Breast epithelium (tissue), 4 donors: ENCODE results near the gene TRIM68. TPM values are rescaled to one million over a fixed set of nuclear protein-coding genes. Genes with fewer than 3 reads are reported as not detected.

Experiments
- DNase-seq, 2 donors: peaks; one replicate each; pipeline ENCODE4 v3.0.0-alpha.2; 2019; ENCODE audit warnings: low spot score in 2 of 2
- H3K27ac ChIP-seq, 2 donors: fragments of 200-600 bp; sonication (generic) in 1 of 2; one replicate each; pipeline ENCODE4 v1.5.1; 2016 to 2019; ENCODE audit warnings: mild to moderate bottlenecking in 1 of 2
- H3K27me3 ChIP-seq, 2 donors: fragments of 200-600 bp; sonication (generic) in 1 of 2; one replicate each; pipeline versions ENCODE4 v1.5.1 to v1.6.0; 2017 to 2019; ENCODE audit warnings: control low read depth in 1 of 2, mild to moderate bottlenecking in 1 of 2
- H3K36me3 ChIP-seq: fragments of 200-600 bp; one replicate; pipeline ENCODE4 v1.5.1; 2019
- H3K4me1 ChIP-seq, 2 donors: fragments of 200-600 bp; sonication (generic); one replicate each; pipeline ENCODE4 v1.5.1; 2016 to 2019; ENCODE audit warnings: control low read depth in 1 of 2
- H3K4me3 ChIP-seq, 3 donors: fragments of 200-600 bp; sonication (generic); 1 replicate in 2 of 3; 2 replicates in 1 of 3; pipeline ENCODE4 v1.5.1; 2016 to 2019; ENCODE audit warnings: mild to moderate bottlenecking in 3 of 3, moderate library complexity in 2 of 3
- H3K9me3 ChIP-seq, 2 donors: fragments of 200-600 bp; sonication (generic) in 1 of 2; one replicate each; pipeline ENCODE4 v1.5.1; 2016 to 2019; ENCODE audit warnings: control low read depth in 1 of 2
- POLR2A ChIP-seq: fragments of 450-650 bp; IDR thresholded peaks from one replicate; pipeline ENCODE4 v1.6.1; 2016; ENCODE audit warnings: antibody characterized with exemption, mild to moderate bottlenecking, moderate library complexity
- POLR2AphosphoS5 ChIP-seq, 3 donors: sonication (generic); formaldehyde crosslinking; IDR thresholded peaks; one replicate each; pipeline ENCODE4 v1.6.1; 2017; ENCODE audit warnings: antibody characterized with exemption in 3 of 3
- intact Hi-C: fragments of 100-400 bp; cut with DNase I; formaldehyde crosslinking; loops from one replicate; pipeline ENCODE4 v1.15.1; 2023; ENCODE audit warnings: low total_unique reads
- total RNA-seq, 3 donors: library from RNA; depleted of rRNA; stranded (reverse); fragments of >200 nt; gene quantifications; one replicate each; pipeline ENCODE4 v1.1.0, GENCODE V29; 2016
- TF ChIP-seq, protein P1 (sequence below), 3 donors: fragments of 450-650 bp; IDR thresholded peaks; one replicate each; pipeline ENCODE4 v1.5.1; 2016 to 2017; ENCODE audit warnings: antibody characterized with exemption in 3 of 3, mild to moderate bottlenecking in 3 of 3, moderate library complexity in 3 of 3

The TRIM68 gene, protein sequence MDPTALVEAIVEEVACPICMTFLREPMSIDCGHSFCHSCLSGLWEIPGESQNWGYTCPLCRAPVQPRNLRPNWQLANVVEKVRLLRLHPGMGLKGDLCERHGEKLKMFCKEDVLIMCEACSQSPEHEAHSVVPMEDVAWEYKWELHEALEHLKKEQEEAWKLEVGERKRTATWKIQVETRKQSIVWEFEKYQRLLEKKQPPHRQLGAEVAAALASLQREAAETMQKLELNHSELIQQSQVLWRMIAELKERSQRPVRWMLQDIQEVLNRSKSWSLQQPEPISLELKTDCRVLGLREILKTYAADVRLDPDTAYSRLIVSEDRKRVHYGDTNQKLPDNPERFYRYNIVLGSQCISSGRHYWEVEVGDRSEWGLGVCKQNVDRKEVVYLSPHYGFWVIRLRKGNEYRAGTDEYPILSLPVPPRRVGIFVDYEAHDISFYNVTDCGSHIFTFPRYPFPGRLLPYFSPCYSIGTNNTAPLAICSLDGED
- 10 to 100 TPM; 12.6 to 30.0 (median 19.3) TPM for total RNA-seq

DNA sequence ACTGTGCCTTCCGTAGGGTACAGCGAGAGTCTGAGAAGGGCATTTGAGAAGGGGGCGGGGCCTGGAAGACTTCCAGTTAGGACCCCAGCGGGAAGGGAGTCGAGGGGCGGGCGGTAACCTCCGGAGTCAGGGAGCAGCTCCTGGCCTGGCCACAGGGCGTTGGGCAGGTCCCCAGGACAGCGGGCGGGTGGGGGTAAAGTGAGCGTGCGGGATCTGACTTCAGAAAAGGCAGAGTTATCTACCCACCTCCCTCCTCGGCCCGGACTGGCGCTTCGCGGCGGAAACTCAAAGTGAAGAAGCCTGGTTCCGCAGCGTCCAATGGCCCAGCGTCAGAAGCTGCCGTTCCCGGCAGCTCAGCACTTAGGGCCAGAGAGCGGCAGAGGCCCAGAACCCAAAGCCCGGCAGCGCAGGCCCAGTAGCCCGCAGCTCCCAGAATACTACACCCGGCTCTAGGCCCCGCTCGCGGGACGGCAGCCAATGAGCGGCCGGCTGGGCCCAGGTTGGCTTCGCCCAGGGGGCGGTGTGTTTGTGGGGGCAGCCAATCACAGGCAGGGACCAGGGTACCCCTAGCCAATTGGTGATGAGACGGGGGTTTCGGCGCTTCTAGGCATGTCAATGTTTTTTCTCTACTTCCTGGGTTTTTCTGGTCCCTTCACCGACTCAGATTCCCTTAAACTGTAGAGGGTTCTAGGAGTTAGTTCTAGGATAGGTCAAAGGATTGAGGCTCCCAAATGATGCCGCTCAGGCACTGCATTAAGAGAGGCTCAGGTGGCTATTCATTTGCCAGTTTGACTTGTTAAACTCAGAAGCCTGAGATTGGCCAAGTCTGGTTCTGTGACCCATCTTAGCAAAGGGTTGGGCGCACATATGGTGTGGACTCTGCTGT, at the start of gene TRIM68:
Gene TRIM68, minus strand, starts transcription at position 451 of the 886 bp plus-strand sequence. CDS start 2,727 bp downstream, outside the sequence.
- H3K4me3 ChIP-seq = peak within 1 kb of the TSS; percentile 59 to 76 (median 69)
- DNase-seq = peak; percentile 93
- H3K27ac ChIP-seq = peak within 1 kb of the TSS; percentile 88 to 89
- no peaks in the 10 kb centered on the region for H3K36me3 ChIP-seq
- H3K4me1 ChIP-seq = no peaks in the 10 kb centered on the region
- intact Hi-C loops = no loop called here
- H3K9me3 ChIP-seq = no peaks in the 10 kb centered on the region
- TF ChIP-seq, protein P1, sequence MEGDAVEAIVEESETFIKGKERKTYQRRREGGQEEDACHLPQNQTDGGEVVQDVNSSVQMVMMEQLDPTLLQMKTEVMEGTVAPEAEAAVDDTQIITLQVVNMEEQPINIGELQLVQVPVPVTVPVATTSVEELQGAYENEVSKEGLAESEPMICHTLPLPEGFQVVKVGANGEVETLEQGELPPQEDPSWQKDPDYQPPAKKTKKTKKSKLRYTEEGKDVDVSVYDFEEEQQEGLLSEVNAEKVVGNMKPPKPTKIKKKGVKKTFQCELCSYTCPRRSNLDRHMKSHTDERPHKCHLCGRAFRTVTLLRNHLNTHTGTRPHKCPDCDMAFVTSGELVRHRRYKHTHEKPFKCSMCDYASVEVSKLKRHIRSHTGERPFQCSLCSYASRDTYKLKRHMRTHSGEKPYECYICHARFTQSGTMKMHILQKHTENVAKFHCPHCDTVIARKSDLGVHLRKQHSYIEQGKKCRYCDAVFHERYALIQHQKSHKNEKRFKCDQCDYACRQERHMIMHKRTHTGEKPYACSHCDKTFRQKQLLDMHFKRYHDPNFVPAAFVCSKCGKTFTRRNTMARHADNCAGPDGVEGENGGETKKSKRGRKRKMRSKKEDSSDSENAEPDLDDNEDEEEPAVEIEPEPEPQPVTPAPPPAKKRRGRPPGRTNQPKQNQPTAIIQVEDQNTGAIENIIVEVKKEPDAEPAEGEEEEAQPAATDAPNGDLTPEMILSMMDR (IDR thresholded peaks at IDR 0.05) = no peak
- TF ChIP-seq POLR2A = peak; percentile 59
- TF ChIP-seq POLR2AphosphoS5 (IDR thresholded peaks at IDR 0.05) = peak in 2 of 3 donors; percentile 36 to 51
- H3K27me3 ChIP-seq = no peaks in the 10 kb centered on the region

DNA sequence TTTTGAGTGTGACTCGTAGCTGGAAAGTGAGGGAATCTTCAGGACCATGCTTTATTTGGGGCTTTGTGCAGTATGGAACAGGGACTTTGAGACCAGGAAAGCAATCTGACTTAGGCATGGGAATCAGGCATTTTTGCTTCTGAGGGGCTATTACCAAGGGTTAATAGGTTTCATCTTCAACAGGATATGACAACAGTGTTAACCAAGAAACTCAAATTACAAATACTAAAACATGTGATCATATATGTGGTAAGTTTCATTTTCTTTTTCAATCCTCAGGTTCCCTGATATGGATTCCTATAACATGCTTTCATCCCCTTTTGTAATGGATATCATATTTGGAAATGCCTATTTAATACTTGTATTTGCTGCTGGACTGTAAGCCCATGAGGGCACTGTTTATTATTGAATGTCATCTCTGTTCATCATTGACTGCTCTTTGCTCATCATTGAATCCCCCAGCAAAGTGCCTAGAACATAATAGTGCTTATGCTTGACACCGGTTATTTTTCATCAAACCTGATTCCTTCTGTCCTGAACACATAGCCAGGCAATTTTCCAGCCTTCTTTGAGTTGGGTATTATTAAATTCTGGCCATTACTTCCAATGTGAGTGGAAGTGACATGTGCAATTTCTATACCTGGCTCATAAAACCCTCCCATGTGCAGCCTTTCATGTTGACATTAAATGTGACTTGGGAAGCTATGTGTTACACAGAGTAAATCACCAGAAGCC, 46.8 kb upstream of the TRIM68 start:
- Histone ChIP-seq H3K27me3 (no peaks in the 10 kb centered on the region), H3K9me3 (no peaks in the 10 kb centered on the region)

DNA sequence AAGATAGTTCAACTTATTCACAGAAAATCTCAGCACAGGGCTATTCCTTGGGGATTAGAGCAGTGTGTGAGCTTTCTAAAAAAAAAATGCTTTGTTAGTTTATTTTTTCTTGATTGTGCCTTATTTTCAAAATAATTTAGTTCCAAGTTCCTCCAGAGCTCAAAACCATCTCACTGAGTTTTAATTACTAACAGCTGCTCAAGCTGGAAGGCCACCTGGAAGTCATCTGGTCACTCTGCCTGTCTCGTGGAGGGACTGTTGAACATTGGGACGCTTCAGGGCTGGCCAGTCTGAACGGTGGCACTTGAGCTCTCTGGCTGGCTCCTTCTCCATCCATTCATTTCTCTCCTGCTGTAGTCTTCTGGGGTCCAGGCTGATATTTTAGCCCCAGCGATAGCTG, 39.7 kb upstream of the TRIM68 start:
- no peak for TF ChIP-seq POLR2A
- TF ChIP-seq, protein P1 (IDR thresholded peaks at IDR 0.05) = no peak
- no peak for TF ChIP-seq POLR2AphosphoS5 (IDR thresholded peaks at IDR 0.05)
- intact Hi-C loops = no loop called here
- H3K4me3 ChIP-seq = no peak overlapping the region
- no peaks in the 10 kb centered on the region for H3K36me3 ChIP-seq
- no peak overlapping the region for H3K27ac ChIP-seq
- H3K4me1 ChIP-seq = no peaks in the 10 kb centered on the region
- no peak for DNase-seq
- H3K9me3 ChIP-seq = no peaks in the 10 kb centered on the region
- H3K27me3 ChIP-seq = no peaks in the 10 kb centered on the region

More for the DNA sequence above, 46.8 kb upstream of the TRIM68 start:
- TF ChIP-seq POLR2A (no peak), POLR2AphosphoS5 (IDR thresholded peaks at IDR 0.05) (no peak)
- TF ChIP-seq, protein P1 (IDR thresholded peaks at IDR 0.05) = no peak
- intact Hi-C loops = no loop called here
- H3K36me3 ChIP-seq = no peaks in the 10 kb centered on the region
- no peak overlapping the region for H3K4me3 ChIP-seq
- DNase-seq = no peak
- no peaks in the 10 kb centered on the region for H3K4me1 ChIP-seq
- H3K27ac ChIP-seq = no peak overlapping the region

DNA sequence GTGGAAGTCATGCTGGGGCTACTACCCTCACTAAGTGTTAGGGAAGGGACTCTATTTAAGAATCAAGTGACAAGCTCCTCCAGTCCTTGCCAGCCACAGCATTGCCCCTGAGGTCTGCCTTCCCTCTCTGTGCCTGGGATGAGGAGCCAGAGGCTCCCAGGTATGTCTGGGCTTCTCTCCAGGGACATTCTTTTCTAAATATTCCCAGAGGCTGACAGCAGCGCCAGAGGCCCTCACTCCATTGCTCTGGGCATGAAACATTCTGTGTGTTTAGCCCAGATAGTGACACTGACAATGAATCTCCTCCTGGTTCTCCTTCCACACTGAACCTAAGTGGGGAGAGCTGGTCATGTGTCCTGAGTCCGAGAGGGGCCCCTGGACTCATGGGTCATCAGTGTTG, 37.9 kb upstream of the TRIM68 start:
- no peaks in the 10 kb centered on the region for H3K9me3 ChIP-seq
- TF ChIP-seq, protein P1 (IDR thresholded peaks at IDR 0.05) = no peak
- TF ChIP-seq POLR2AphosphoS5 (IDR thresholded peaks at IDR 0.05) (no peak), POLR2A (no peak)
- no peak overlapping the region for H3K4me3 ChIP-seq
- H3K27me3 ChIP-seq = no peaks in the 10 kb centered on the region
- no peaks in the 10 kb centered on the region for H3K36me3 ChIP-seq
- intact Hi-C loops = no loop called here
- no peak overlapping the region for H3K27ac ChIP-seq
- no peak for DNase-seq
- H3K4me1 ChIP-seq = no peaks in the 10 kb centered on the region
